ENCODE results near the gene MYBPHL. TPM values are rescaled to one million over a fixed set of nuclear protein-coding genes. Genes with fewer than 3 reads are reported as not detected.

Gene MYBPHL
- total and polyA plus RNA-seq, 2 of the 13 experiments (the other 11 are each of a cell fraction or from before 2014, with no cell fraction given), result 3.7 to 3.8 TPM

DNA sequence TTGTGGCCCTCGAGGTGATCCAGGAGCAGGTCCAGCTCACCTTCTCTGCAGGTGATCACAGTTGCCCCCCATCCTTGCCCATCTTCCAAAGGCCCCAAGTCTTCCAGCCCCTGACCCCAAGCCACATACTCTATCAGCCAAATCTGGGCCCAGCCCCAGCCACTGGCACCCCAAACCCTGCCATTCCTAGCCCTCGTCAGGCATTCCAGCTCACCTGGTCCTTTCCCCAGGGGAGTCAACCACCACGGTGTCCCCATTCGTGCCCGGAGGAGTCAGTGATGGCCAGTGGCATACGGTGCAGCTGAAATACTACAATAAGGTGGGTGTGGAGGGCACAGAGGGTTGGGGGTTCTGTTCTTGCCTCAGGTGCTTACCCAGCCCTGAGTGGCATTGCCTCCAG is 45.2 kb downstream of the MYBPHL start (continued):
- TF ChIP-seq HOXD1 (CRISPR knock-in tag; IDR thresholded peaks at IDR 0.05), result no peak
- TF ChIP-seq ESRRA (CRISPR knock-in tag; IDR thresholded peaks at IDR 0.05; ENCODE audit: low read depth), result no peak
- no peak for TF ChIP-seq GATA4 (IDR thresholded peaks at IDR 0.05; ENCODE audit: borderline replicate concordance, low read depth)

DNA sequence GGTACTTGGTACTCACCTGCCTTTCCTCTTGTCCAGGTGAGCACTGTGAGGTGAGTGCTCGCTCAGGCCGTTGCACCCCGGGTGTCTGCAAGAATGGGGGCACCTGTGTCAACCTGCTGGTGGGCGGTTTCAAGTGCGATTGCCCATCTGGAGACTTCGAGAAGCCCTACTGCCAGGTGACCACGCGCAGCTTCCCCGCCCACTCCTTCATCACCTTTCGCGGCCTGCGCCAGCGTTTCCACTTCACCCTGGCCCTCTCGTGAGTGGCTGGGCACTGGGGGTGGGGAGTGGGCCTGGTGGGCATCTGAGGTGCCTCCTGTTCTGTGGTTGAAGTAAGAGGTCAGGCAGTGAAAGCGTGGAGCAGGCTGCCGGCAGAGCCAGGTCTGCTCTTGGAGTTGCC is 45.8 kb downstream of the MYBPHL start:
- no peak for TF ChIP-seq SIN3A (IDR thresholded peaks at IDR 0.05; ENCODE audit: borderline replicate concordance, low read depth, low read length)
- no peak for TF ChIP-seq FOXP1 (IDR thresholded peaks at IDR 0.05)
- no peak for TF ChIP-seq FOXP1 (CRISPR knock-in tag; IDR thresholded peaks at IDR 0.05)
- TF ChIP-seq ZNF83 (CRISPR knock-in tag; IDR thresholded peaks at IDR 0.05; ENCODE audit: borderline replicate concordance), result no peak
- TF ChIP-seq SIX1 (CRISPR knock-in tag; IDR thresholded peaks at IDR 0.05; ENCODE audit: borderline replicate concordance), result no peak
- H2AFZ ChIP-seq (ENCODE audit: low read length), result no peak overlapping the region
- no TSS peak for BruUV-seq (replicated peaks)
- ATAC-seq (no peak), DNase-seq (ENCODE audit: low spot score) (no peak), FAIRE-seq (no peak)
- no peak overlapping the region for H3K4me3 ChIP-seq (replicated peaks in 1 of 3; ENCODE audit: insufficient read depth in 1 of 3, low read depth in 2 of 3, low read length in 3 of 3)
- intact Hi-C loops (cut with micrococcal nuclease; ENCODE audit: unreplicated experiment) (loop anchor here (5.0 kb wide), 1 partner anchor 169 kb away; the partner anchor contains the start of gene TMEM167B), in situ Hi-C loops (cut with HindIII; ENCODE audit: extremely low pct_ligation_motif_present, low pct_unique_long_range_greater_than_20kb) (loop anchor here (5.0 to 10.0 kb wide), 3 partner anchors 59 to 274 kb away; partner anchors contain the start of gene GPR61)
- H3K27ac ChIP-seq (ENCODE audit: extremely low read length, insufficient read depth, low read length), result no peak overlapping the region
- no peaks in the 10 kb centered on the region for H3K27me3 ChIP-seq (ENCODE audit: control insufficient read depth in 1 of 2, insufficient read depth in 2 of 2, low read length in 2 of 2)
- no peak overlapping the region for H3K4me2 ChIP-seq (ENCODE audit: low read depth, low read length)
- peaks cover 3% of the 10 kb centered on the region; the same call in 1 of the 2 replicates for H3K4me1 ChIP-seq (ENCODE audit: insufficient read depth, low read length)
- no peaks in the 10 kb centered on the region for H4K20me1 ChIP-seq (ENCODE audit: insufficient read depth, low read length)
- 92% methylated on average over 13 of the region's 16 CpGs for WGBS (ENCODE audit: low lambda C conversion rate)
- H3K79me2 ChIP-seq (ENCODE audit: insufficient read depth, low read length), result no peaks in the 10 kb centered on the region
- POLR2A ChIA-PET, result interaction anchor here (1.1 kb wide), 1 partner anchor 8 kb away, joined by 3 read pairs; no protein-coding TSS in a partner anchor
- peaks cover 3 to 16% of the 10 kb centered on the region in 2 experiments; a peak in 4 of 5 replicates for H3K36me3 ChIP-seq (replicated peaks in 1 of 2; ENCODE audit: control insufficient read depth in 1 of 2, insufficient read depth in 2 of 2, low read length in 2 of 2)
- H3K9ac ChIP-seq (ENCODE audit: insufficient read depth, low read depth, low read length), result no peak overlapping the region
- CTCF ChIA-PET (ENCODE audit: low intra/inter-chr PET ratio, low total read pairs), result no interaction called here
- no peaks in the 10 kb centered on the region for H3K9me3 ChIP-seq (ENCODE audit: low read length)
